NCI-H1694 (cell line): ENCODE data around the gene ZGLP1.
"Not testable (repeated sequence)": the region's sequence is repeated elsewhere in the genome, so short reads cannot be mapped to it uniquely, and the experiment has no call there.

Experiments used
- DNase-seq: peaks from one replicate; lab custom pipeline; 2025; lab: John Stamatoyannopoulos, UW

Gene ZGLP1

GRCh38 chr19:10293637-10294367 lies 15.8 kb downstream of the ZGLP1 start:
- DNase-seq, result no peak

GRCh38 chr19:10292789-10293636 lies 16.6 kb downstream of the ZGLP1 start:
- DNase-seq, result no peak

GRCh38 chr19:10292206-10292788 lies 17.3 kb downstream of the ZGLP1 start:
- peak; percentile 65 for DNase-seq

GRCh38 chr19:10291554-10292205 lies 17.9 kb downstream of the ZGLP1 start:
- DNase-seq, result no peak

- DNase-seq, result no peak
Observed at GRCh38 chr19:10290876-10291553, 18.6 kb downstream of the ZGLP1 start.

- no peak for DNase-seq
Observed at GRCh38 chr19:10290357-10290875, 19.2 kb downstream of the ZGLP1 start.

GRCh38 chr19:10289836-10290356 lies 19.7 kb downstream of the ZGLP1 start, which contains the start of gene ICAM5:
Gene ICAM5, plus strand, starts transcription at chr19:10289952. Its CDS starts 92 bp downstream, at chr19:10290044.
- no peak for DNase-seq

GRCh38 chr19:10289167-10289835 lies 20.3 kb downstream of the ZGLP1 start:
- DNase-seq, result no peak

GRCh38 chr19:10288662-10289166 lies 20.9 kb downstream of the ZGLP1 start:
- no peak for DNase-seq

GRCh38 chr19:10286803-10287737 lies 22.5 kb downstream of the ZGLP1 start, which contains the start of gene ICAM4:
Gene ICAM4, plus strand, starts transcription at chr19:10286955. Its CDS starts 58 bp downstream, at chr19:10287013.
- no peak for DNase-seq

GRCh38 chr19:10285393-10285792 lies 24.2 kb downstream of the ZGLP1 start:
- DNase-seq, result no peak

- DNase-seq, result no peak
Observed at GRCh38 chr19:10284960-10285278, 24.7 kb downstream of the ZGLP1 start.

- no peak for DNase-seq
Observed at GRCh38 chr19:10284065-10284959, 25.3 kb downstream of the ZGLP1 start.

GRCh38 chr19:10283301-10284064 lies 26.1 kb downstream of the ZGLP1 start:
- DNase-seq, result no peak

- not testable (repeated sequence) for DNase-seq
Observed at GRCh38 chr19:10282043-10282442, 27.6 kb downstream of the ZGLP1 start.

GRCh38 chr19:10279737-10280442 lies 29.7 kb downstream of the ZGLP1 start:
- no peak for DNase-seq

GRCh38 chr19:10278935-10279334 lies 30.7 kb downstream of the ZGLP1 start:
- DNase-seq, result no peak
